ENCODE data around the gene GRK5.

GRCh38 chr10:119250641-119251314 is 43.4 kb downstream of the GRK5 start:
- no peak for TF ChIP-seq CTCF (IDR thresholded peaks at IDR 0.05)
- TF ChIP-seq POLR2A (IDR thresholded peaks at IDR 0.05) = no peak
